Renal pelvis (tissue), 4 donors: ENCODE data around the gene NTMT2. TPM values are rescaled to one million over a fixed set of nuclear protein-coding genes. Genes with fewer than 3 reads are reported as not detected.

Source experiments
- DNase-seq: peaks from one replicate; pipeline ENCODE4 v3.0.0-alpha.2; 2013
- polyA plus RNA-seq, 3 donors: library from polyadenylated mRNA; unstranded; fragments of 120-200 nt; gene quantifications; one replicate each; pipeline ENCODE4 v1.2.1, GENCODE V29; 2013; ENCODE audit not compliant: insufficient read length in 3 of 3

The NTMT2 gene
- polyA plus RNA-seq, 3 donors = 0.11 TPM; not detected in 2

DNA sequence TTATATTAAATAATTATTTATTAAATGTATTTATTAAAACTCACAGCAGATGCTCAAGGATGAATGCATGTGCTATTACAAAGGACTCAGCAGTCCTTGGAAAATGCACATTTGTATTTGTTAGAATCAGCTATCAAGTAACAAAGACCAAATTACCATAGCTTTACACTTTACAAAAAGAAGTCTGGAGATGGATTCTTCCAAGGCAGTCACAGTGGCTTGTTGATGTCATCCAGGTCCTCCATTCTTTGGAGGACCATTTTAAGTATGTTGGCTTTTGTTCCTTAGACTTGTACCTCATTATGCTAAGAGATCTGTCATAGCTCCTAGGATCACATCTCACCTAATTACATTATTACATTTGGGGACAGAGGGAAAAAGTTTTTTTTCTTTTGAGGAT is 63.4 kb downstream of the NTMT2 start:
- no peak for DNase-seq

DNA sequence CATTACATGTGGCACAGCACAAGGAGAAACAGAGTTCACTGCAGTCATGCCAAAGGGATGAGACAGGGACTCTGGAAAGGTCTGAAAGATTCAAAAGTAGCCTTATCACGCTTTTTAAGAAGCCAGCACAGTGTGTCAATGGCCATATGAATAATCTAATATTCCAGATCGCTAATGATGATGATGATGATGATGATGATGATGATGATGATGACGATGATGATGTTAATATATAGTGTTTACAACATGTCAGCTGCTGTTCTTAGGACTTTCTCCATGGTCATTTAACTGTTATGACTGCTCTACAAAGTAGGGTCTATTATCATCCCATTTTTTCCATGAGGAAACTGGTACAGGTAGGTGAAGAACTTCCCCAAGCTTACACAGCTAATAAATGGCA is 64.4 kb downstream of the NTMT2 start:
- no peak for DNase-seq

DNA sequence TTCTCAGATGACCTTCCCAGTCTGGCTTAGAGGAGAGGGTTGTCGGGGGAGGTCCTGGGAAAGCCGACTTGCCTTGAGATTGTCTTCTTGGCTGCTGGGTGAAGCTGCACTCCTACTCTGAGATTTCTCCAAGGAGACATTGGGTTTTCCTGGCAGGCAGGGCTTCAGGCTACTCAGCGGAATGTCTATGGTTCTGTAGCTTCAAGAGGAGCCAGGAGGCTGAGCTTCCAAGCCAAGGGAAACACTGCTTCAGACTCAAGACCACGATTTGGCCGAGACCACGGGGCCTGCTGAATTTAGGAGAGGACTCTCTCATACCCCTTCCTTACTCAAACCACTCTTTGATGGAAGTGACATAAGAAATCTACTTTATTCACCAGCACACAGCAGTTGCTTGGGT is 67.8 kb downstream of the NTMT2 start:
- no peak for DNase-seq

DNA sequence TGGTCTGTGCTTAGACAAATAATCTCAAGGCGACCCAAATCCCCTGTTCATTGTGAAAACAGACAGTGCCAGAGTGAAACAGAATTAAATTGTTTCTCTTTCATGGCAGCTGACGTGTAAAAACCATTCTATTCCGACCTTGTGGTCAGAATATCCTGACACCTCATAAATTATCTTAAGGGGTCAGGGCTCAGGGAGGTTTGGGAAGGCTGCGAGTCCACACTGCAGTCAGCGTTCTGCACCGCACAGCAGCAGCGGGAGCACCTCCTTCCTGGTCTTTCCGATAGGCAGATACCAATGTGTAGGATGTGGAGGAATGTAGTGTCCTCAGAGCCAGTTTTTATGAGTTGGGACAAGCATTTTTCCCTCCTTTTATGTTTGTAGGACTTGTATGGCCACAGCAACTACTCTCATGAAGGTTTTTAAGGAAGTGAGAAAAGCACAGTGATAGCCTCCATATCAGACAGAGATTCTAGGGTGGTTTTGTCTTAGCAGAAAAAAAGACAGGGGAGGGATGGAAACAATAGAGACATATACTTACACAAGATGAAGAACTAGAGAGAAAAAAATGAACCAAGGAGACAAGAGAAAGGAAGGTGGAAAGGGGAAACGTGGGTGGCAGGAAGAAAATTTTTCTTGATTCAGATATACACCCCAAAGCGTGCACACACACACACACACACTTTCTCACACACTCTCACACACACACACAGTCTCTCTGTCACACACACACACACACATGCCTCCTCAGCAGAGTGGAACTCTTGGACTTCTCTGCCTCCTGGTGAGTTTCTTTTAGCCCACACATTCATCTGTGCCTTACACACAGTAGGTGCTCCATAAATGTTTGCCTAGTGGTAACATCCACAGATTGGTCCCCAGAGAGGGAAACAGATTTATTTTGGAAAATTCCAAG is 68.6 kb downstream of the NTMT2 start:
- DNase-seq = no peak

DNA sequence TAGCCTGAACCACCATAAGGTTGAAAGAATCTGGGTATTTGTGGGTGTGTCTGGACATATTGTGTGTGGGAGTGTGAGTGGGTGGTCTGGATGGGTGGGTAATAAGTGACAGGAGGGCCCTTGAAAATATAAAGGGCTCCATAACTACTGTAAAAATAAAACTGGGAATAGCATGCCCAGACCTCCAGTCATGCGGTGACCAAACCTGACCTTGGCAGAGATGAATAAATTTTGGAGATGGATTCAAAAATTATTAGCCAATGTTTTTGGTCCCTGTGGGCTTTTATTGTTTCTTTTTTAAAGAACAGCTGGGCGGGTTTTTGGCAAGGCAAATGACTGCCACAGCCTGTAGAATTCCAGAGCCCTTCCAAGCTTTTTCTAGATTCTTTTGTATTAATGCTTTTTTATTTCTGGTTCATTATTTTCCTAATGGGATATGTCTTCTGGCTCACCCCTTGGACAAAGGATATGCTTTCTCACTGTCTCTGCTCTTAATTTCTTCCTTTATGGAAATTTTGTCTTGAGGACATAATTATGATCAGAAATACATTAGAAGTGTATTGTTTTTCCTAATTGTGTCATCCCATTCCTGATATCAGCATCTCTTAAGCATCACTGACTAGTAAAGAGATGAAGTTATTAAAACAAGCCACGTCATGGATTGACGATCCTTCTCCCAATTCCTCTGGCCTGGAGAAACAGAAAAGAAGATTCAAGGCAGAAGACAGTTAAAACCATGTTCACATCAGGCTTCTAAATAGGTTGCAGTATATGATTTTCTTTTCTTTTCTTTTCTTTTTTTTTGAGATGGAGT is 69.5 kb downstream of the NTMT2 start:
- no peak for DNase-seq

DNA sequence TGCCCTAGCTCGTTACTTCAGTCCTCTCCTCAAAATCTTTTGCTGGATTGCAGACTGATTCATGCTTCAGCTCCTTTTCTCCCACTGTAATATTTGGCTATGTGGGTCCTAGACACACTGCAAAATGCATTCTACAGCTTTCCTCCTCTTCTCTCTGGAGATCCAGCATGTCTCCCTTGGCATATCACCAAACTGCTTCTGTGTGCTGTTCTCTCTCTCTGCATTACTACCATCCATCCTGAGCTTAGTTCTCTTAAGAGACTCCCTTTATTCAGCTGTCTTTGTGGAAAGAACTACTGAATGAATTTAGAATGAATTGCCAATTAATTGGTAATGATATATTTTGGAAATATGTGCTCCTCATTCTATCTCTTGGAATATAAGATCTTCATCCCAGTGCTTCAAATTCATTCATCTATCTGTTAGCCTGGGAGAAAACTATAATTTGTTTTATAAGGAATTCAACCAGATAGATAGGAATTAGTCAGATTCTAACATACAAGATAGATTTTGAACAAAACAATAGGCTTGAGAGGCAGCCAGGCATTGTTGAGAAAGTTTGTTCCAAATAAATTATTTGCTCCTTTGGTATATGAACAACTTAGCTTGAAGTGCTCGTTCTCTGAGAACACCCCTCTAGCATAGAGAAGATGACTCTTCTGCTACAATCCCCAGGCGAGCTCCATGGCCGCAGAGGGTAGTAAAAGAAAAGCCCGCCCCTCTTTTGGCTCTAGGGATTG is 71.9 kb downstream of the NTMT2 start:
- DNase-seq = no peak

DNA sequence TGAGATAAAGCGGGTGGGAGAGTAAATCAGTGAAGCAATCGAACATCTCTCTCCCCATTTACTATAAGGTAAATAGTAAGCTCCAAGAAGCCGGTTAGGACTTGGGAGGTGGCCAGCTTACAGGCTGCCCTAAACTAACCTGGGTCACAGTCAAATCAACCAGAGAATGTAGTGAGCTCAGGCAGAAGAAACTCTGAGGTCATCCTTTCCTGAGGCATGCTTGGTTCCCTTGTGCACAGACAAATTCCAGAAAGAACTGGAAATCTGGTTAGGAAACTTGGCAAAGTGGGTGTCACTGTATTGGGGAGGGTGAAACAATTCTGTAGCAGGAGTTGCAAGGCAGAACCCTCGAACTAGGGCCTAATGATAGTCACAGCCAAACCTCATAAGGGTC is 72.5 kb downstream of the NTMT2 start:
- no peak for DNase-seq

Other genes with a start within 250 kb of the NTMT2 start
- gene KIFAP3, start 71.3 kb upstream of the NTMT2 start, polyA plus RNA-seq = 10 to 100 TPM; 35.4 to 41.7 (median 41.1) TPM